HG03139 (cell line): ENCODE measurements around the gene GAS2L1.

Experiments used
- ATAC-seq: cut with Tn5 transposase; IDR thresholded peaks from one replicate; pipeline ENCODE4 v1.9.1; 2021; ENCODE audit not compliant: unreplicated experiment

Gene GAS2L1

DNA sequence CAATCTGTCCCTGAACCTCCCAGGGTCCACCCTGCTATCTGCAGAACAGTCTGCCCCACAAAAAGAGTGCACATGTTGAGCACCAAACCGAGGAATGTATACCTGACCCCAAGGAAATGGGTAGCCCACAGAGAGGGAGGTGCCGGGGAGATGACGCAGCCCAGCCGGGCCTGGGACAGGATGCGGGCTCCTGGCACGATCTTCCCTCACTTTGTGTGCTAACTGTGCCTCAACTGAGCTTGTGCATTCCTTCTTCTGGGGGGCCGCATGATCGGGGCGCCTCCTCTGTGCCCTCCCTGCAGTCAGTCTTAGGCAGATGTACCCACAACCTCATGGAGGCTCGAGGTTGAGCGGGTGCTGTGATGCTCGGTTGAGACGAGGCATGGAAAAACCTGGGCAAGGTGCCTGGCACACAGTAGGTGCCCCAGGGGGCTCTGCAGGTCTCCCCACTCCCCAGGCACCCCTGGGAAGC, 2.4 kb downstream of the GAS2L1 start:
- no peak for ATAC-seq

GRCh38 chr22:29309332-29310064, 3.0 kb downstream of the GAS2L1 start:
- no peak for ATAC-seq

GRCh38 chr22:29310065-29310862, 3.8 kb downstream of the GAS2L1 start:
- ATAC-seq = no peak

- no peak for ATAC-seq
Measured at GRCh38 chr22:29310863-29311339, 4.5 kb downstream of the GAS2L1 start.

GRCh38 chr22:29311464-29312217, 5.2 kb downstream of the GAS2L1 start:
- ATAC-seq = no peak

- no peak for ATAC-seq
Measured at GRCh38 chr22:29312218-29313125, 6.0 kb downstream of the GAS2L1 start.

- ATAC-seq = no peak
Measured at GRCh38 chr22:29313126-29313575, 6.7 kb downstream of the GAS2L1 start.

DNA sequence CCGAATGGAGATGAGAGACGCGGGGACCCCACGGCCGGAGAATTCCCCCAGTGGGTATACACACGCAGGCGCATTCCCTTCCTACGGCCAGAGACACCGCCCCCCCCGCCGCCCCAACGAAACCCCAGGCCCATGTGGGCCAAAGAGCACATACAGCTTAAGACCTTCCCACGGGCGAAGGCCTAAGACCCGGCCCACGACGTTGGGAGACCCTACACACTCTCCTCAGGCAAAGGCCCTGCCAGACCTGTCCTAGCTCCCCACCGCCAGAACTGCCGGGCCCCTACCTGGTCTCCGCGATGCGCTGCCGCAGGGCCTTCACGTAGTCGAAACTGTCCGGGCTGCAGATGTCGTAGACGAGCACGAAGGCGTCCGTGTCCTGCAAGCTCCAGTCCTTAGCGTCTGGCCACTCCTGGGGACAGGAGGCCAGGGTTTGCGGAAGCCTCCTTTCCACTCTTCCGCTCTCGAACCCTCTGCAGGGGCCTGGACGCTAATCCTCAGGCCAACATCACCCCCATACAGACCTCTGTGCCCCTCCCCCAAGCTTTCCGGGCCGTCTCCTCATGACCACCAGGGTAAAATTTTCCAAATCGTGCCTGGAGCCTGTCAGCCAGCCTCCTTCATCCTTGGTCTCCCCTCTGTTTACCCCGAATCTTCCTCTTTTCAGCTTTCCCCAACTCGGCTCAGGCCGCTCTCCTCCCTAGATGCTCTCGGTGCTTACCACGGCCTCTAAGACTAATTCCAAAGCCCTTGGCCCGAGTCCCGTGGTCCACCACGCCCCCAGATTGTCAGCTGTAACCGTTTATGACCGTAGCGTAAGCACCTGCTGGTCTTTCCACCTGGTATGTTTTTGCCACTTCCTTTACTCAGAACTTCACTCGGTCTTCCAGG, 7.4 kb downstream of the GAS2L1 start:
- no peak for ATAC-seq

DNA sequence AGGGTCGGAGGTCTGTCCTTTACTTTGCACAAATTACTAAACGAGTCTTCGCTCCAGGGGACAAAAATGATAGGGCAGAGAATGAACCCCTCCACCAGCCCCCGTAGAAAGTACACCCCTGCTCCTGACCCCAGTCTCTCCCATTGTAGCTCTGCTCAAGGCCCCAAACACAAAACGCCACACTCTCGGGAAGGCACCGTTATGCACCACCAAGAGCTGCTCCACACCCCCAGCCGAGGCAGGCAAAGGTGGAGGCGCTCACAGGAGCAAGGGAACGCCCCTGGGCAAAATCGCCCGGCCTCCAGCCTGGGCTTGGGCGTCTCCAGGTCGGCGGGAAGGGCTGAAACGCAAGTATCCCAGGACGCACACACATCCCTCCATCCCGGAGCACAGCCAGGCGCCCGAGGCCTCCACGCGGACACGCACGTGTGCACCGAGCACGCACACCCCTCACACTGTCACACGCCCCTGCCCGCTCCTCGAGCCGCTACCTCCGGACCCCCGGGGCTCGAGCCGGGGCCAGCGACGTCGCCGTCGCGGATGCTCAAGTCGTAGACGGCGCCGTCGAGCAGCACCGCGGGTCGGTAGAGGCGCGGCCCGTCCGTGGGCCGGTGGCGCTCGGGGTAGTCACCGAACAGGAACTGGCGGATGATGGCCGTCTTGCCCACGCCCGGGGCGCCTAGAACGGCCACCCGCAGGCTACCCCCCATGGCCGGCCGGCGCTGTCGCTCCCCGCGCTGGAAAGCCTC, 8.3 kb downstream of the GAS2L1 start:
- no peak for ATAC-seq

DNA sequence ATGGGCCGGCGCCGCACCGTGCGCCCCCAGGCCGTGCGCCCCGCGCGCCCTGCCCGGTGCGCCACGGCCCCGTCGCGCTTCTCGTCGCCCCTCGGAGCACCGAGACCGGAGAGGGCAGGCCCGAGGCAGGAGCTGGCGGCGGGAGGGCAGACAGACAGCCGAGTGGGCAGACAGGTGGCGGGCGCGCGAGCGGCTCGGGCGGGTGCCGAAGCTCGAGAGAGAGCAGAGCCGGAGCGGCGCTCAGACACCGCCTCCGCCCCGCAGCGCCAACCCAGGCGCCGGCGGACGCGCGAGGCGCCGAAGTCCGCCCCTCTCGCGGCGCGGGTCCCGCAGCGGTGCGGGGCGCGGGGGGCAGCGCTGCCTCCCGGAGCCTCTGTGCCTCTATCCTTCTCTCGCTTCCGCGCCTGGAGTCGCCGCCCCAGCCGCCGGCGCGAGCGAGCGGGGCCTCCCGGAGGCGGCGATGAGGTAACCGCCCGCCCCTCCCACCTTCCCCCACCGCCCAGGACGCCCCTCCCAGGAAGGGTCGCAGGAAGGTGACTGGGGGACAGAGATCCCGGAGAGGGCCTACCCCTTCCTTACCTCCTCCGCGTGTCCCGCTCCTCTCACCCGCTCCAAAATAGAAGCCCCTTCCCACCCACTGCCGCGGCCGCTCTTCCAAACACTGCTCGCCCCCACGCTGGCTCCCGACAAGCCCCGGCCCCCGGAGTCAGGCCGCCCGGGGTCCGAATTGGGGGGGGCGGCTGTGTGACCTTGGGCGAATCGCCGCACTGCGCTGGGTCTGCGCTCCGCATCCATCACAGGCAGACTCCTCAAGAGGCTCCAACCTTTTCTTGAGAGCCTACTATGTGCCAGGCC, 9.1 kb downstream of the GAS2L1 start, which contains the start of gene RASL10A:
TSS of gene RASL10A (minus strand) at position 412 of the 855 bp plus-strand sequence. CDS start 451 bp downstream, outside the sequence.
- no peak for ATAC-seq

DNA sequence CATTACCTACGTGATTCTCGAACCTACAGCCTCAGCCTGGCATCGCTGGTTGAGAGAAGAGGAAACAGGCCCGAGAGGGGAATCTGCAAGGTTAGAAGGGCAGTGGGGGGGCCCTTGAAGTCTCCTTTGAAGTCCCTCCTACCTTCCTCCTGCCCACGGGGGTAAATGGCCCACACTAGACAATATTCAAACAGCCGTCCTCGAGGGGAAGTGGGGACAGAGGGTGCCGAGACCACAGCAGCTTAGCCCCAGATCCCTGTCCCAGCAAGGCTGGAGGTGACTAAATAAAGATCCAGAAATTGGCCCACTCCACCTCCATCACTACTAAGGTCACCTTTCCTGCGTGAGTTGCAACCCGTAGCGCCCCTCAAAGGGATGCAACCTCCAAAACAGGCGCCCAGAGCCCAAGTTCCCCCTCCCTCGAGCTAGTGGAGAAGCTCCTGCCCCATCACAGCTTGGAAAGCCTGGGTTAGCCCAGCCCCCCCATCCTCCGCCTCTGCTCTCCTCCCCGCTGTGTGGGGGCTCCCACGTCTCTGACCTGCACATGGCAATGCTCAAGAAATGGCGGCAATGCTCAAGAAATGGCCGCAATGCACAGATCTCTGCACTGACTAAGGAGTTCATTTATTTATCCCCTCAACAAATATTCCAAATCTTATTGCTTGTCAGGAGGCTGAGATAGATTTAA, 9.8 kb downstream of the GAS2L1 start:
- no peak for ATAC-seq

DNA sequence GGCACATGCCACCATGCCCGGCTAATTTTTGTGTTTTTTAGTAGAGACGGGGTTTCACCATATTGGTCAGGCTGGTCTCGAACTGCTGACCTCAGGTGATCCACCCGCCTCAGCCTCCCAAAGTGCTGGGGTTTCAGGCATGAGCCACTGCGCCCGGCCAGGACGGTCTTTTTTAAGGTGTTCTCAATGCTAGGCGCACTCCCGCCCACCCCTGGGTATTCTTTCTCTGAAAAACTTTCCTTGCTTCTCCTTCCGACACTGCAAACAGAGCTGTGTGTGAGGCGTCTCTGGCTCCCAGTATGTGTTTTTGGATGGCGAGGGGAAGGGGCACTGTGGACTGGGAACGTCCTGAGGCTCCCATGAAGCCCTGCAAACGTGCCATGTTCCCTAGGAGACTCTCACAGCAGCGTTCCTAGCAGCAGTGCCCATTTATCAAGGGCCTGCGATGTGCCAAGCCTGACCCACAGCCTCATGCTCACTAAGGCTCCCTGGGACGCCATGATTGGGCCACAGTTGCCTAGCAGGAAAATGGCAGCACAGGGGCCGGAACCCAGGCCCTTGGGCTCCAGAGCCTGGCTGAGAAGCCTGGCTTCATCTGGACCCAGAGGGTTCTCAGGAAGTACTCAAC, 11.5 kb downstream of the GAS2L1 start:
- ATAC-seq = no peak

GRCh38 chr22:29319072-29319471, 12.6 kb downstream of the GAS2L1 start:
- ATAC-seq = no peak

DNA sequence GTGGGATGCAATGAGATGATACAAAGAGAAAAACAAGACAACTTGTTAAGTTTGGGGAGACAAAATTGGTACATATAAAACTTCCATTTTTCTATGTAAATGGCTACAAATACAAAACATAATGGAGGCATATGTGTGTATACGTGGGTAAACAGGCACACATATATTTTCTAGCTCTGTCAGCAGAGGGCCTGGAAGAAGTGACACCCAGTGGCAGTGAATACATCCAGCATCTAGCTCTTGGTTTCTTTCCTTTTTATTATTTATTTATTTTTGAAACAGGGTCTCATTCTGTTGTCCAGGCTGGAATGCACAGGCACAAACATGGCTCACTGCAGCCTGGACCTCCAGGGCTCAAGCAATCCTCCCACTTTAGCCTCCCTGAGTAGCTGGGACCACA, 14.1 kb downstream of the GAS2L1 start:
- no peak for ATAC-seq

DNA sequence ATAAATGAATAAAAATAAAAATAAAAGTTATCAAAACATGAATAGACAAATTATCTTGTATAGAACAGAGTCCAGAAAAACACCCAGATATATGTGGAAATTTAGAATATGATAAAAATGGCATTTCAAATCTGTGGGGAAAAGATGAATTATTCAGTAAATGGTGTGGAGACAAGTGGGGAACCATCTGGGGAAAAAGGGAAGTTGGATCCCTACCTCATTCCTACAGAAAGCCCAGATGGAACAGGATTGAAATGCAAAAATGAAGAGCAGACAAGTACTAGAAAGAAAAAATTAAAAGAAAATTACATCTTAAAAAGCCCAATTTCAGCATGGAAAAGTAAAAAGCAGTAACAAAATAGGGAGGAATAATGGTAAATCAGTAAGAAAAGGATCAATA, 17.2 kb downstream of the GAS2L1 start:
- ATAC-seq = no peak

DNA sequence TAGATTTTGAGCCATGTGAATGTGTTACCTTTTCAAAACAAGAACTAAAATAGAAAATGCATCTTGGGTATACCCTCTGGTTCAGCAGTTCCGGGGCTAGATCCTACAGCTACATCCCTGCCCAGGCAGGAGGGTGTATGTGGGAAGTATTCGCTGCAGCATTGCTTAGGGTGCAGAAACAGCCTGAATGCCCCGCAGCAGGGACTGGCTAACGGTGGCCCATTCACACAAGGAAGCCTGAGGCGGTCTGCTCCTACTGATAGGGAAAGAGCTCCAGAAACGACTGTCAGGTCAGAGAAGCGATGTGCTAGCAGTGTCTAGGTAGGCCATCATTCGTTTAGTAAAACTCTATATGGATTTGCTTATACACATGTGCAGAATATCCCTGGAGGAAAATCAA, 18.9 kb downstream of the GAS2L1 start:
- ATAC-seq = no peak
